Placental pericyte (primary cell): ENCODE data around the gene CTCF. TPM values are rescaled to one million over a fixed set of nuclear protein-coding genes. Genes with fewer than 3 reads are reported as not detected.

ENCODE experiments used
- small RNA-seq: library from RNA; depleted of rRNA; stranded (forward); fragments of <200 nt; gene quantifications from one replicate; pipeline ENCODE3, GENCODE V24; 2012; ENCODE audit warnings: low replicate concordance
- total RNA-seq: library from RNA; depleted of rRNA; stranded (reverse); fragments of >200 nt; gene quantifications from 2 replicates; pipeline ENCODE4 v1.2.3, GENCODE V29; 2012

CTCF gene
- 27.8 and 35.9 TPM in 2 replicates for total RNA-seq

GRCh38 chr16:67562526-67562917 lies at the start of gene CTCF:
Gene CTCF, plus strand, starts transcription at chr16:67562526. Its CDS starts 48,307 bp downstream, at chr16:67610833.

GRCh38 chr16:67528222-67528869 lies 34.0 kb upstream of the CTCF start, which contains the start of gene RIPOR1:
Gene RIPOR1, plus strand, starts transcription at chr16:67528829. Its CDS starts 9,618 bp downstream, at chr16:67538447.

GRCh38 chr16:67659675-67660563 lies 97.6 kb downstream of the CTCF start, which contains the start of gene ACD:
Gene ACD, minus strand, starts transcription at chr16:67660260. Its CDS starts 40 bp downstream, at chr16:67660220.

GRCh38 chr16:67660564-67661028 lies 98.3 kb downstream of the CTCF start, which contains the start of gene PARD6A:
Gene PARD6A, plus strand, starts transcription at chr16:67660960. Its CDS starts 79 bp downstream, at chr16:67661039.

GRCh38 chr16:67666559-67667452 lies 104.5 kb downstream of the CTCF start, which contains the start of the genes C16orf86 and ENKD1:
Gene C16orf86, plus strand, starts transcription at chr16:67666814. Its CDS starts 157 bp downstream, at chr16:67666971.
Gene ENKD1, minus strand, starts transcription at chr16:67666750. Its CDS starts 308 bp downstream, at chr16:67666442.

Small RNA genes within 50 kb of the gene (small RNA-seq; reads per million reads assigned to genes)
- not detected for gene AC027682.3

Other genes starting within 250 kb of the CTCF start
- gene KCTD19, start 235.8 kb upstream of the CTCF start, total RNA-seq = under 0.01 TPM in 1 of 2 replicates, not detected in the other
- not detected in 2 replicates for gene LRRC36, start 235.7 kb upstream of the CTCF start, total RNA-seq
- 0.88 and 1.1 TPM in 2 replicates for gene TPPP3, start 169.0 kb upstream of the CTCF start, total RNA-seq
- gene ZDHHC1, start 146.0 kb upstream of the CTCF start, total RNA-seq = 4.6 and 6.0 TPM in 2 replicates
- under 0.01 TPM in 1 of 2 replicates, not detected in the other for gene HSD11B2, start 131.4 kb upstream of the CTCF start, total RNA-seq
- 149 and 198 TPM in 2 replicates for gene ATP6V0D1, start 81.4 kb upstream of the CTCF start, total RNA-seq
- gene AGRP, start 79.0 kb upstream of the CTCF start, total RNA-seq = not detected in 2 replicates
- gene RIPOR1, start 33.7 kb upstream of the CTCF start, total RNA-seq = 37.8 and 45.3 TPM in 2 replicates
- 0.43 and 0.44 TPM in 2 replicates for gene CARMIL2, start 82.6 kb downstream of the CTCF start, total RNA-seq
- 17.3 and 39.8 TPM in 2 replicates for gene ACD, start 97.7 kb downstream of the CTCF start, total RNA-seq
- gene PARD6A, start 98.4 kb downstream of the CTCF start, total RNA-seq = 1.3 and 1.5 TPM in 2 replicates
- gene ENKD1, start 104.2 kb downstream of the CTCF start, total RNA-seq = 14.7 and 17.6 TPM in 2 replicates
- gene C16orf86, start 104.3 kb downstream of the CTCF start, total RNA-seq = 2.3 and 3.5 TPM in 2 replicates
- 12.0 and 22.6 TPM in 2 replicates for gene GFOD2, start 156.8 kb downstream of the CTCF start, total RNA-seq
- gene RANBP10, start 244.0 kb downstream of the CTCF start, total RNA-seq = 6.4 and 7.7 TPM in 2 replicates
- gene TSNAXIP1, start 244.4 kb downstream of the CTCF start, total RNA-seq = 0.88 and 1.0 TPM in 2 replicates